Spleen (tissue), 7 donors: ENCODE data around the gene DNAH12.

ENCODE experiments used
- POLR2A ChIP-seq, 3 donors: fragments of 450-650 bp; IDR thresholded peaks; one replicate each; pipeline ENCODE4 v1.5.1; 2017; ENCODE audit warnings: antibody characterized with exemption in 3 of 3, mild to moderate bottlenecking in 1 of 3
- POLR2AphosphoS5 ChIP-seq, 3 donors: sonication (generic); formaldehyde crosslinking; IDR thresholded peaks; one replicate each; pipeline ENCODE4 v1.5.1; 2017; ENCODE audit warnings: antibody characterized with exemption in 3 of 3
- TF ChIP-seq, protein P1 (sequence below), 11 experiments: fragments of 200-600 bp in 7 of 11; fragments of 450-650 bp in 4 of 11; sonication (generic) in 4 of 11; IDR thresholded peaks in 8 of 11; conservative IDR thresholded peaks in 3 of 11; 1 replicate in 7 of 11; 2 replicates in 4 of 11; pipeline versions ENCODE4 v1.4.0 to v1.8.0; 2016 to 2021; ENCODE audit warnings: antibody characterized with exemption in 11 of 11, inconsistent platforms in 4 of 11, mild to moderate bottlenecking in 1 of 11
- donor health status: DM: no; HTN: no; CAD: no; lungs with moderate emphysema.
- donor health status: DM: no; HTN: no; CAD: no.
- donor health status: DM: no; HTN: no; CAD: no.

DNA sequence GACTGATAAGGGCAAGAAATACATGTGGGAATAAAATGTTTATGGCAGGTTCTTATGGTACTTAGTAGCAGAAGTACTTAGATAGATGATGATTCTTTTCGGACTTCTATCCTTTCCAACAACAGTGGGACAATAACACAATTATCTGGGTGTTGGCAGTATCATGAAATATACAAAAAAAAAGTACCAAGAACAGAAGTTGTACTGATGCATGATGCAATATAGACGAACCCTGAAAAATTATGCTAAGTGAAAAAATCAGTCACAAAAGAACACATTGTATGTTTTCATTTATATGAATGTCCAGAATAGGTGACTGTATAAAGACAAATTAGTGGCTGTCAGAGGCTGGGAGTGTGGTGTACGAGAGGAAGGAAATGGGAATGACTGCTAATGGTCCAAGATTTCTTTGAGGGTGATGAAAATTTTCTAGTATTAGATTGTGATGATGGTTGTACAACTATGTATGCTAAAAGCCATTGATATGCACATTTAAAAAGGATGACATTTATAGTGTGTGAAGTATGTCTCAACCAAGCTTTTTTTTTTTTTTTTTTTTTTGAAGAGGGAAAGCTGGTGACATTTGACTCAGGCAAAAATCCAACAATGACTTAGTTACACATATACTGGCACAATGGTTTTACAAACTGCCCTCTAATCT is 32.0 kb upstream of the DNAH12 start:
- TF ChIP-seq, protein P1, sequence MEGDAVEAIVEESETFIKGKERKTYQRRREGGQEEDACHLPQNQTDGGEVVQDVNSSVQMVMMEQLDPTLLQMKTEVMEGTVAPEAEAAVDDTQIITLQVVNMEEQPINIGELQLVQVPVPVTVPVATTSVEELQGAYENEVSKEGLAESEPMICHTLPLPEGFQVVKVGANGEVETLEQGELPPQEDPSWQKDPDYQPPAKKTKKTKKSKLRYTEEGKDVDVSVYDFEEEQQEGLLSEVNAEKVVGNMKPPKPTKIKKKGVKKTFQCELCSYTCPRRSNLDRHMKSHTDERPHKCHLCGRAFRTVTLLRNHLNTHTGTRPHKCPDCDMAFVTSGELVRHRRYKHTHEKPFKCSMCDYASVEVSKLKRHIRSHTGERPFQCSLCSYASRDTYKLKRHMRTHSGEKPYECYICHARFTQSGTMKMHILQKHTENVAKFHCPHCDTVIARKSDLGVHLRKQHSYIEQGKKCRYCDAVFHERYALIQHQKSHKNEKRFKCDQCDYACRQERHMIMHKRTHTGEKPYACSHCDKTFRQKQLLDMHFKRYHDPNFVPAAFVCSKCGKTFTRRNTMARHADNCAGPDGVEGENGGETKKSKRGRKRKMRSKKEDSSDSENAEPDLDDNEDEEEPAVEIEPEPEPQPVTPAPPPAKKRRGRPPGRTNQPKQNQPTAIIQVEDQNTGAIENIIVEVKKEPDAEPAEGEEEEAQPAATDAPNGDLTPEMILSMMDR (IDR thresholded peaks at IDR 0.05 in 8 of 11, conservative IDR thresholded peaks at IDR 0.05 in 3 of 11), result no peak
- TF ChIP-seq POLR2A (IDR thresholded peaks at IDR 0.05) (no peak), POLR2AphosphoS5 (IDR thresholded peaks at IDR 0.05) (no peak)
